Lung microvascular endothelial cell (primary cell): Measurements from ENCODE around the gene STAM. TPM values are rescaled to one million over a fixed set of nuclear protein-coding genes. Genes with fewer than 3 reads are reported as not detected.

Source experiments
- DNase-seq, 2 donors: peaks; one replicate each; pipeline versions ENCODE4 v3.0.0 to v3.0.0-alpha.2; 2010; ENCODE audit warnings: low read depth in 2 of 2
- total RNA-seq: library from RNA; depleted of rRNA; stranded (reverse); fragments of >200 nt; gene quantifications from 2 replicates; pipeline ENCODE4 v1.2.1, GENCODE V29; 2014

STAM gene
- total RNA-seq, 1 donor from 2014 or later, result 10.1 TPM

- no peak for DNase-seq
These were observed 3.4 kb downstream of the STAM start for GRCh38 chr10:17647326-17647725.

- DNase-seq, result no peak
These were observed 4.5 kb downstream of the STAM start for GRCh38 chr10:17648243-17649035.

GRCh38 chr10:17649052-17649451 is 5.1 kb downstream of the STAM start:
- no peak for DNase-seq

GRCh38 chr10:17649836-17650235 is 5.9 kb downstream of the STAM start:
- peak in 1 of 2 donors; percentile 15 for DNase-seq

- DNase-seq, result no peak
These were observed 6.5 kb downstream of the STAM start for GRCh38 chr10:17650416-17650815.

GRCh38 chr10:17651896-17652295 is 7.9 kb downstream of the STAM start:
- no peak for DNase-seq

- peak in 1 of 2 donors; percentile 41 for DNase-seq
These were observed 8.6 kb downstream of the STAM start for GRCh38 chr10:17652585-17652984.

- no peak for DNase-seq
These were observed 11.1 kb downstream of the STAM start for GRCh38 chr10:17655009-17655408.

GRCh38 chr10:17655567-17656146 is 11.7 kb downstream of the STAM start:
- DNase-seq, result peak; percentile 22 to 67

GRCh38 chr10:17657103-17657500 is 13.2 kb downstream of the STAM start:
- no peak for DNase-seq

GRCh38 chr10:17659365-17659764 is 15.4 kb downstream of the STAM start:
- no peak for DNase-seq

- no peak for DNase-seq
These were observed 17.0 kb downstream of the STAM start for GRCh38 chr10:17660921-17661320.

- DNase-seq, result no peak
These were observed 17.6 kb downstream of the STAM start for GRCh38 chr10:17661510-17661909.

GRCh38 chr10:17662193-17663138 is 18.5 kb downstream of the STAM start:
- DNase-seq, result peak in 1 of 2 donors; percentile 24

GRCh38 chr10:17663450-17663849 is 19.5 kb downstream of the STAM start:
- no peak for DNase-seq

GRCh38 chr10:17665747-17666146 is 21.8 kb downstream of the STAM start:
- peak; percentile 44 to 92 for DNase-seq

GRCh38 chr10:17668435-17669184 is 24.7 kb downstream of the STAM start:
- peak in 1 of 2 donors; percentile 59 for DNase-seq

GRCh38 chr10:17669185-17669872 is 25.4 kb downstream of the STAM start:
- DNase-seq, result peak in 1 of 2 donors; percentile 36

- no peak for DNase-seq
These were observed 27.4 kb downstream of the STAM start for GRCh38 chr10:17671307-17671706.

- peak in 1 of 2 donors; percentile 76 for DNase-seq
These were observed 29.6 kb downstream of the STAM start for GRCh38 chr10:17673471-17674061.
